Measurements from ENCODE around the gene MIPOL1.

The MIPOL1 gene

DNA sequence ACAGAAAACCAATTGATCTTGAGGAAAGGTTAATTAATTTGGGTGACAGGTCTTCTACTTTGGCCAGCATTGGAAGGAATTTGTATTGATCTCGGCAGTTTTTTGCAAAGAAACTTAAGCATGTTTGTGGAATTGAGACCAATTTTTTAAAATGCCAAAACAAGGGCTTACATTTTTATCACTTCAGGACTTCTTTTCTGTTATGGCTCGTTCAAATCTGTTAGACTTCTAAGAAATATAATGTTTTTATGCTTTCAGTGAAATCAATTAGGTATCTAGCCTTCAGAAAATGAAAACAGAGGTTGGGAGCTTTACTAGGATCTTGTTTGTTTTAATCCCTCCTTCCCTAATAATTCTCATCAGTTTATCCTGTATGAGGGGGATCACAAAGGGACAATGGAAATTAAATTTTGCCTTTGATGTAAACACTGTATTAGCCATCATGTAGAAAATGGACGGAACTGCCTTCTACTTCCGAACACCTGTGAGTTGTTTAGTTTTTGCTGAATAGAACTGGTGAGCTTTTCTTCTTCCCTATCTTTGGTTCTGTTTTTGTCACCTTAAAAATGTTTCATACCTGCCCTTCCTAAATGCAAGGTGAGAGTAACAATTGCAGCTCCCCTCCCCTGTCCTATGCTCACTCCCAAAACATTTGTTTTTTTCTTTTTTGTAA lies 389.5 kb downstream of the MIPOL1 start:
- TF ChIP-seq, protein P1, sequence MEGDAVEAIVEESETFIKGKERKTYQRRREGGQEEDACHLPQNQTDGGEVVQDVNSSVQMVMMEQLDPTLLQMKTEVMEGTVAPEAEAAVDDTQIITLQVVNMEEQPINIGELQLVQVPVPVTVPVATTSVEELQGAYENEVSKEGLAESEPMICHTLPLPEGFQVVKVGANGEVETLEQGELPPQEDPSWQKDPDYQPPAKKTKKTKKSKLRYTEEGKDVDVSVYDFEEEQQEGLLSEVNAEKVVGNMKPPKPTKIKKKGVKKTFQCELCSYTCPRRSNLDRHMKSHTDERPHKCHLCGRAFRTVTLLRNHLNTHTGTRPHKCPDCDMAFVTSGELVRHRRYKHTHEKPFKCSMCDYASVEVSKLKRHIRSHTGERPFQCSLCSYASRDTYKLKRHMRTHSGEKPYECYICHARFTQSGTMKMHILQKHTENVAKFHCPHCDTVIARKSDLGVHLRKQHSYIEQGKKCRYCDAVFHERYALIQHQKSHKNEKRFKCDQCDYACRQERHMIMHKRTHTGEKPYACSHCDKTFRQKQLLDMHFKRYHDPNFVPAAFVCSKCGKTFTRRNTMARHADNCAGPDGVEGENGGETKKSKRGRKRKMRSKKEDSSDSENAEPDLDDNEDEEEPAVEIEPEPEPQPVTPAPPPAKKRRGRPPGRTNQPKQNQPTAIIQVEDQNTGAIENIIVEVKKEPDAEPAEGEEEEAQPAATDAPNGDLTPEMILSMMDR (IDR thresholded peaks at IDR 0.05; ENCODE audit: extremely low read depth, insufficient read depth, missing control alignments) = no peak
- in situ Hi-C loops (cut with MboI; ENCODE audit: low pct_unique_long_range_greater_than_20kb, low sequenced_read_pairs, unreplicated experiment) = loop anchor here (25.0 kb wide), 2 partner anchors 925 to 1075 kb away; partner anchors contain the start of genes NKX2-1 and PAX9
- peak; percentile 17 for DNase-seq (ENCODE audit: low spot score)

DNA sequence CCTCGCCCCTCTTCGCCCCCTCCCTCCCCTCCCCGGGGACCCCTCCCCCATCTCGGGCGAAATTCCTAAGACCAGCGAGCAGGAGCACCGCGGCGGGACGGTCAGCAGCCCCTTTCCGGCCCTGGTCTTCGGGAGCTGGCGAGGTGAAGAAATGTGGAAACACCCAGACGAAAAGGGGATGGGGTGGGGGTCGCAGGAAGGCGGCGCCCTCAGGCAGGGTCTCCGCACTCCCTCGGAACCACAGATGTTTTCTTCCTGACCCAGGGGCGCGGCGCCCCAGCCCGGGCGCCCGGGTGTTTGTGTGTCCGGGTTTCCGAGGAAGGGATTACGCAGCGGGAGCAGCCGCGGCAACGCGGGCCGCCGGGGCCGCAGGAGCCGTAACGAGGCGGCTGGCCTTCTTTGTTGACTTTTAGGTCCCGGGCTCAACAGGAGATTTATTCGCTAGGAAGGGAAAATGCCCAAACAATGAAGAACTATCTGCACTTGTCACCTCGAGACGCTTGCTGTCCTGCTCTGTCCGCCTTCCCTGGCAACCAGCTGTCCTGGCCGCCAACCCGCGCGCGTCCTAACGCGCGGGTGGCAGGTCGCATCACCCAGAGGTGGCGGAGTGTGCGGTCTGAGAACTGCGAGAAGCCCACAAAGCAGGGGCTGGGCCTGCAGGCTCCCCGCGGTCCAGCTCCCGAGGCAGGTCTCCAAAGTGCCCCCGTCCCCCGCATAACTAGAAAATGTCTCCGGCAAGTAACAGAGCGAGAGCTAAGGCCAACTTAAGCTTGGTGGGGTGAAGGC lies 390.3 kb downstream of the MIPOL1 start:
- DNase-seq (ENCODE audit: low spot score) = peak; percentile 22
- TF ChIP-seq, protein P1 (IDR thresholded peaks at IDR 0.05; ENCODE audit: extremely low read depth, insufficient read depth, missing control alignments) = no peak
- in situ Hi-C loops (cut with MboI; ENCODE audit: low pct_unique_long_range_greater_than_20kb, low sequenced_read_pairs, unreplicated experiment) = loop anchor here (25.0 kb wide), 2 partner anchors 926 to 1076 kb away; partner anchors contain the start of genes NKX2-1 and PAX9

DNA sequence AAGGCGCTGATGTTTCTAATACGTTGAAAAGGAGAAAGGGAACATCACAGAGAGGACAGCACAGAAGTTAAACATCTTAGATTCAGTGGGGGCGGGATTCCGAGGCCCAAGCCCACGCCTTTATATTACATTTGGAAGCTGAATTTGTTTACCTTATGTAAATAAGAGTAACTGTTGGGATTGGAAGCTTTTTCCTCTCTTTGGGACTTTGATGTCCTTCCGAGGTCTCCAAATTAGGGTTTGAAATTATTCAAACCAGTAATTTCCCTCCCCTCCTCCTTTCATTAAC lies 390.9 kb downstream of the MIPOL1 start:
- TF ChIP-seq, protein P1 (IDR thresholded peaks at IDR 0.05; ENCODE audit: extremely low read depth, insufficient read depth, missing control alignments) = no peak
- in situ Hi-C loops (cut with MboI; ENCODE audit: low pct_unique_long_range_greater_than_20kb, low sequenced_read_pairs, unreplicated experiment) = loop anchor here (25.0 kb wide), 2 partner anchors 926 to 1076 kb away; partner anchors contain the start of genes NKX2-1 and PAX9
- DNase-seq (ENCODE audit: low spot score) = peak; percentile 8

DNA sequence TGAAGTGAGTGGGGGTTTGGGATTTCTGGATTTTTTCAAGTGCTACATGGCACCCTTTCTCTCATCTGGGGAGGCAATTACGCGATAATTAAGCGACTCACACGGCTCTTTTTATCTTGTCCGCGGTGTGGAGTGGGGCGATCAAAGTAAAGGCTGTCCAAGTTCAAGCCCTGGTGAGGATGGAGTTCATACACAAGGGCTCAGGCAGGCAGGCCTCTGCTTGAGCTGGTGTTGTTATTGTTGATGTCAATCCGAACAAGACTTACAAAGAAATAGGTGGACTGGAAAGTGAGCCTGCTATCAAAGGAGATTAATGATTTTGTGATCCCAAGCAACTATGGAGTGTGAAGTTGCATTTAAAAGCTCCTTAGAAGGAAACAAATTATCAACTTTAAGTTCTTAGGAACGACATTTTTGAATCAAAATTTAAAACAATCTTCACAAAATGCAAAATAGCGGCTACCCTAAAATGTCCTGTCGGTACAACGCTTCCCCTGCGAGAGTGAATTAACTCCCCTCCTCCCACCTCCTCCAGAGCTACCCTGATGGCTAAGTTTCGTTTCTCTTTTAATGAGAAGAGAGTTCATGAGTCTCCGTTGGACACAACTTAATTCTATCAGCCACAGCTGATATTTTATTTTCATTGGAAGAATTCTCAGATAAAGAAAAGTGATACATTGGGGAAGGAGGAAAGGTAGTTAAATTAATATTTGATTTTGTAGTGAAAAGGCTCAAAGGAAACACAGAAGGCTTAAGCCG lies 391.4 kb downstream of the MIPOL1 start:
- TF ChIP-seq, protein P1 (IDR thresholded peaks at IDR 0.05; ENCODE audit: extremely low read depth, insufficient read depth, missing control alignments) = no peak
- DNase-seq (ENCODE audit: low spot score) = peak; percentile 10
- in situ Hi-C loops (cut with MboI; ENCODE audit: low pct_unique_long_range_greater_than_20kb, low sequenced_read_pairs, unreplicated experiment) = loop anchor here (25.0 kb wide), 2 partner anchors 927 to 1077 kb away; partner anchors contain the start of genes NKX2-1 and PAX9

DNA sequence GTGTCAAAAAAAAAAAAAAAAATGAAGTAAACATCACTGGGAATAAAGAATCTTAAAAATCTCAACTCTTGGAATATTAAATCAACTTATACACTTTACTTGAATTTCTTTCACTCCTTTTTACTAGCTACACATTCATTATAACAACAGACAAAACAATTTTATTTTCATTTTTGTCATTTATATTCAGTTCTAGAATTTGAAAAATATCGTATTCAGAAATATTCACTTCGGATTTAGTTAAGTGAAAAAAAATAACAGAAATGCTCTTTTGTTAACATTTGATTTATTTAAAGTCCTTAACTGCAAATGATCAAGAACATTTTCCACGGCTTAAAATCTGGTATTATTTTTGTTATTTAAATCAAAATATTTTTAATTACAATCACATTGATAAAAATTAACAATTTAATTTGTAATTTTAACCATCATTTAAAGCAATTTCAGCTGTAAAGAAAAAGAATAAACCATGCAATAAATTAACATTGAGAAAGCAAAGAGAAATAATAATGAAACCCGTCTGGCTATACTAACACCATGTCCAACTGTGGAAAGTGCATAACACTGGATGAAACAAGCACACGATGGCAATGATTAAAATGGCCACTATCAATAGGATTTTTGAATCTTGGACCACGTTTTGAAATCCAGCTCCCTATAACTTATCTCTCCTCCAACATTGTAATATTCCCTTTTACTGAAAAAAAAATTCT lies 392.1 kb downstream of the MIPOL1 start:
- TF ChIP-seq, protein P1 (IDR thresholded peaks at IDR 0.05; ENCODE audit: extremely low read depth, insufficient read depth, missing control alignments) = no peak
- in situ Hi-C loops (cut with MboI; ENCODE audit: low pct_unique_long_range_greater_than_20kb, low sequenced_read_pairs, unreplicated experiment) = loop anchor here (25.0 kb wide), 2 partner anchors 928 to 1078 kb away; partner anchors contain the start of genes NKX2-1 and PAX9
- peak; percentile 11 for DNase-seq (ENCODE audit: low spot score)

Data from GM13977 (cell line).